Glutamatergic neuron (in vitro differentiated cells): ENCODE results near the gene RAP1GAP. TPM values are rescaled to one million over a fixed set of nuclear protein-coding genes. Genes with fewer than 3 reads are reported as not detected.
"Not testable (repeated sequence)": the region's sequence is repeated elsewhere in the genome, so short reads cannot be mapped to it uniquely, and the experiment has no call there.

Experiments used
- DNase-seq: peaks from one replicate; pipeline ENCODE4 v3.0.0; 2022
- H3K27ac Mint-ChIP-seq: one replicate; pipeline ENCODE4 v1.8.0; 2020; ENCODE audit warnings: mild to moderate bottlenecking, mixed read lengths, inconsistent platforms; ENCODE audit not compliant: unreplicated experiment
- H3K27me3 Mint-ChIP-seq: one replicate; pipeline ENCODE4 v1.8.0; 2020; ENCODE audit warnings: mild to moderate bottlenecking, moderate library complexity, mixed read lengths, inconsistent platforms; ENCODE audit not compliant: unreplicated experiment
- H3K36me3 Mint-ChIP-seq: one replicate; pipeline ENCODE4 v1.8.0; 2020; ENCODE audit warnings: mild to moderate bottlenecking, mixed read lengths, inconsistent platforms; ENCODE audit not compliant: unreplicated experiment
- H3K4me1 Mint-ChIP-seq: one replicate; pipeline ENCODE4 v1.8.0; 2020; ENCODE audit warnings: mild to moderate bottlenecking, low read depth, mixed read lengths, inconsistent platforms; ENCODE audit not compliant: unreplicated experiment
- H3K4me3 Mint-ChIP-seq: one replicate; pipeline ENCODE4 v1.8.0; 2020; ENCODE audit warnings: mild to moderate bottlenecking, mixed read lengths, inconsistent platforms; ENCODE audit not compliant: unreplicated experiment
- H3K9me3 Mint-ChIP-seq: one replicate; pipeline ENCODE4 v1.8.0; 2020; ENCODE audit warnings: mild to moderate bottlenecking, moderate library complexity, mixed read lengths, inconsistent platforms; ENCODE audit not compliant: unreplicated experiment
- total RNA-seq: library from RNA; stranded (reverse); fragmentation: NEBNext Ultra II Directional; extraction: Animal tissue kit (Norgen Biotek cat#: 25700); gene quantifications from one replicate; pipeline ENCODE4 v1.2.1, GENCODE V29; 2021; ENCODE audit not compliant: unreplicated experiment
- TF ChIP-seq, protein P1 (sequence below): fragments of 200-600 bp; sonication (generic); IDR thresholded peaks from one replicate; pipeline ENCODE4 v1.5.0; 2021; ENCODE audit not compliant: partially characterized antibody, unreplicated experiment

The RAP1GAP gene
- total RNA-seq, 1 donor from 2014 or later = 4.8 TPM

DNA sequence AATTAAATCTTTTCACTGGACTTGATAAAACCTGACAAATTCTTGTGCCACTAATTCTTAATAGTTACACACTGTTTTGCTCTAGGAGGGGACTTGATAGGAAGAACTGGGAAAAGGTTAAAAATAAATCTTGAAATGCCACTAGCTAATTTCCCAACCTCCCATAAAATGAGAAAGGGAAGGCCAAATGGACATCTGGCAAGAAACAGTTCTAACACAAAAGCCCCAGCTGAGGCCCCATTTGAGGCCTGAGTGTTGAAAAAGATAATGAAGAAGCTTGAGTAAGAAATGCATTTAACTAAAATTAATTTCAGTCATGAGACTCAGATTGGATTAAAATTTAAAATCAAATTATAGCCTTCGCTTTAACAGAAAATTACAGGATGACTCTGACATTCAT lies 11.2 kb upstream of the RAP1GAP start:
- no peak overlapping the region for H3K4me3 Mint-ChIP-seq
- H3K4me1 Mint-ChIP-seq = peaks cover 5% of the 10 kb centered on the region
- H3K9me3 Mint-ChIP-seq = peaks cover 3% of the 10 kb centered on the region
- TF ChIP-seq, protein P1, sequence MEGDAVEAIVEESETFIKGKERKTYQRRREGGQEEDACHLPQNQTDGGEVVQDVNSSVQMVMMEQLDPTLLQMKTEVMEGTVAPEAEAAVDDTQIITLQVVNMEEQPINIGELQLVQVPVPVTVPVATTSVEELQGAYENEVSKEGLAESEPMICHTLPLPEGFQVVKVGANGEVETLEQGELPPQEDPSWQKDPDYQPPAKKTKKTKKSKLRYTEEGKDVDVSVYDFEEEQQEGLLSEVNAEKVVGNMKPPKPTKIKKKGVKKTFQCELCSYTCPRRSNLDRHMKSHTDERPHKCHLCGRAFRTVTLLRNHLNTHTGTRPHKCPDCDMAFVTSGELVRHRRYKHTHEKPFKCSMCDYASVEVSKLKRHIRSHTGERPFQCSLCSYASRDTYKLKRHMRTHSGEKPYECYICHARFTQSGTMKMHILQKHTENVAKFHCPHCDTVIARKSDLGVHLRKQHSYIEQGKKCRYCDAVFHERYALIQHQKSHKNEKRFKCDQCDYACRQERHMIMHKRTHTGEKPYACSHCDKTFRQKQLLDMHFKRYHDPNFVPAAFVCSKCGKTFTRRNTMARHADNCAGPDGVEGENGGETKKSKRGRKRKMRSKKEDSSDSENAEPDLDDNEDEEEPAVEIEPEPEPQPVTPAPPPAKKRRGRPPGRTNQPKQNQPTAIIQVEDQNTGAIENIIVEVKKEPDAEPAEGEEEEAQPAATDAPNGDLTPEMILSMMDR = no peak
- H3K27ac Mint-ChIP-seq = peak overlapping the region; percentile 34
- H3K36me3 Mint-ChIP-seq = peaks cover 10% of the 10 kb centered on the region
- DNase-seq = no peak
- H3K27me3 Mint-ChIP-seq = peaks cover 6% of the 10 kb centered on the region

GRCh38 chr1:21677168-21677567 lies 8.0 kb upstream of the RAP1GAP start:
- DNase-seq = no peak
- Mint-ChIP-seq H3K4me1 (peaks cover 8% of the 10 kb centered on the region), H3K9me3 (no peaks in the 10 kb centered on the region), H3K36me3 (no peaks in the 10 kb centered on the region), H3K27me3 (peaks cover 5% of the 10 kb centered on the region), H3K4me3 (no peak overlapping the region), H3K27ac (no peak overlapping the region)
- TF ChIP-seq, protein P1 = no peak

- no peak for DNase-seq
- H3K9me3 Mint-ChIP-seq = no peaks in the 10 kb centered on the region
- H3K27me3 Mint-ChIP-seq = peaks cover 4% of the 10 kb centered on the region
- peaks cover 3% of the 10 kb centered on the region for H3K4me1 Mint-ChIP-seq
- no peak overlapping the region for H3K4me3 Mint-ChIP-seq
- no peaks in the 10 kb centered on the region for H3K36me3 Mint-ChIP-seq
- TF ChIP-seq, protein P1 = no peak
- no peak overlapping the region for H3K27ac Mint-ChIP-seq
Observed at GRCh38 chr1:21674957-21675356, 5.8 kb upstream of the RAP1GAP start.

DNA sequence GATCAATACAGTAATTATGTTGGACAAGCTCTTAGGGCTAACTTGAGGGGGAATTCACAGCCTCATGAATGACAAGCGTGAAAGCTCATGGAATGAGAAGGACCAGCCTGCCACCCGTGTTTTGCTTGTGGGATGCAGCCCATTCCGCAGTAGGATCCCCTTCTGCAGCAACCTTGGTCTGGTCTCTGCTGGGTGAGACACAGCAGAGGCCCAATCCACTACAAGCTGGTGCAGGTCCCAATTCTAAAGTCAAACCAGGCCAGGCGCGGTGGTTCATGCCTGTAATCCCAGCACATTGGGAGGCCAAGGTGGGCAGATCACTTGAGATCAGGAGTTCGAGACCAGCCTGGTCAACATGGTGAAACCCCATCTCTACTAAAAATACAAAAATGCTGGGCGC lies 4.7 kb upstream of the RAP1GAP start:
- DNase-seq, H3K27ac Mint-ChIP-seq, H3K27me3 Mint-ChIP-seq, H3K36me3 Mint-ChIP-seq, H3K4me3 Mint-ChIP-seq, H3K4me1 Mint-ChIP-seq, H3K9me3 Mint-ChIP-seq: not testable (repeated sequence)

GRCh38 chr1:21673277-21673780 lies 4.2 kb upstream of the RAP1GAP start:
- TF ChIP-seq, protein P1 = no peak
- H3K9me3 Mint-ChIP-seq = no peaks in the 10 kb centered on the region
- H3K4me1 Mint-ChIP-seq = peaks cover 3% of the 10 kb centered on the region
- no peak overlapping the region for H3K27ac Mint-ChIP-seq
- H3K36me3 Mint-ChIP-seq = no peaks in the 10 kb centered on the region
- no peak overlapping the region for H3K4me3 Mint-ChIP-seq
- DNase-seq = no peak
- peaks cover 2% of the 10 kb centered on the region for H3K27me3 Mint-ChIP-seq
